Vagina (tissue), 2 donors: ENCODE results near the gene SNAP29.

Source experiments
- CTCF ChIP-seq, 3 experiments: fragments of 450-650 bp in 2 of 3; fragments of 200-600 bp in 1 of 3; sonication (generic) in 1 of 3; IDR thresholded peaks; one replicate each; pipeline ENCODE4 v1.5.1; 2017 to 2019; ENCODE audit warnings: antibody characterized with exemption in 3 of 3, mild to moderate bottlenecking in 2 of 3, moderate library complexity in 2 of 3
- POLR2AphosphoS5 ChIP-seq, 2 donors: sonication (generic); formaldehyde crosslinking; IDR thresholded peaks; one replicate each; pipeline ENCODE4 v1.9.0; 2017; ENCODE audit warnings: antibody characterized with exemption in 2 of 2, mild to moderate bottlenecking in 2 of 2, low read depth in 1 of 2; ENCODE audit not compliant: insufficient read depth in 1 of 2

- TF ChIP-seq CTCF (IDR thresholded peaks at IDR 0.05) (no peak), POLR2AphosphoS5 (IDR thresholded peaks at IDR 0.05; ENCODE audit: insufficient read depth in 1 of 2, low read depth in 1 of 2) (no peak)
Measured at GRCh38 chr22:20889025-20889704, 30.4 kb downstream of the SNAP29 start.
